ENCODE data around the gene DPP8.

DPP8 gene

DNA sequence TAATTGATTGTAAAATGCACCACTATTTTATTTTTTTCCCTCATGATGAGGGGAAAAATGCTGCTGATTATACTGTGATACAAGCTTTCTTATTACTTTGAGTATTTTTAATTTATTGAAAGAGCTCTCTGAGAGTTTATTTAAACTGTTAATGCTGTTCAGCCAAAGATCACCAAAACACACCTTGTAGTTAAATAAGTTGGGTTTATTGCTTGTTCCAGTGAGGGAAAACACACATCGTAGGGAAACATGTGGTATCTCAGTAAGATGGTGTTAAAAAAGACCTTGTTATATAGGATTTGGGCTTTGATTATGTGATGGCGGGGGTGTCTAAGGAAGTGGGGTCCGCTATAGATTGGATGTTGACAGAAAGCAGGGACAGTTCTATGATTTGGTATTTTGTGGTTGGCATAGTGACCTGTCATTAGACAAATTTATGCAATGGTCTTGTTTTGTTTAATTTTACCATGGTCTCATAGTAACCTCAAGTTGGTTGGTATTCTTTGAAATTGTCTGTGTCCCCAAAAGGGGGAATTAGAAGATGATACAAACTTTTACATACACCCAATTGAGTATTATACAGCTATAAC is 23.8 kb upstream of the DPP8 start:
- no peak for FAIRE-seq
- TF ChIP-seq POLR2A (IDR thresholded peaks at IDR 0.05; ENCODE audit: low read depth, low read length) (no peak), POLR2AphosphoS5 (IDR thresholded peaks at IDR 0.05; ENCODE audit: low read depth, low read length) (no peak), TAF1 (IDR thresholded peaks at IDR 0.05; ENCODE audit: borderline replicate concordance, low read depth, low read length) (no peak)
- DNase-seq (ENCODE audit: insufficient read length), result no peak

DNA sequence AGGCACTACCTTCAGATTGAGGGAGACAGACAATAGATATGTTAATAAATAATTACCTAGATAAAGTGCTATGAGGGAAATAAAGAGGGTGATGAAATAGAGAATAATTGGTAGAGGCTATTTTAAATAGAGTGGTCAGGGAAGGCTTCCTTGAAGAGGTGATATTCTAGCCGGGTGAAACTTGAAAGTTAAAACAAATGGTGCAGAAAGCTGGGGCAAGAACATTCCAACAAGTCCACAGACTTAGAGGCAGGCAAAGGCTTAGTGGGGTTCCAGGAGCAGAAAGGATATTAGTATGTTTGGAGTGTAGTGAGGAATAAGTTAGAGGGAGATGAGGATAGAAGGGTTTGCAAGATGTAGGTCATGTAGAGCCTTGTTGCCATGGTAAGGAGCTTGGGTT is 22.8 kb upstream of the DPP8 start:
- DNase-seq (ENCODE audit: insufficient read length) (no peak), FAIRE-seq (no peak)
- no peak for TF ChIP-seq TAF1 (IDR thresholded peaks at IDR 0.05; ENCODE audit: borderline replicate concordance, low read depth, low read length)

- DNase-seq (ENCODE audit: insufficient read length) (no peak), FAIRE-seq (no peak)
- TF ChIP-seq POLR2AphosphoS5 (IDR thresholded peaks at IDR 0.05; ENCODE audit: low read depth, low read length) (no peak), TAF1 (IDR thresholded peaks at IDR 0.05; ENCODE audit: borderline replicate concordance, low read depth, low read length) (no peak), POLR2A (IDR thresholded peaks at IDR 0.05; ENCODE audit: low read depth, low read length) (no peak)
Measured at GRCh38 chr15:65535192-65535591, 17.7 kb upstream of the DPP8 start.

DNA sequence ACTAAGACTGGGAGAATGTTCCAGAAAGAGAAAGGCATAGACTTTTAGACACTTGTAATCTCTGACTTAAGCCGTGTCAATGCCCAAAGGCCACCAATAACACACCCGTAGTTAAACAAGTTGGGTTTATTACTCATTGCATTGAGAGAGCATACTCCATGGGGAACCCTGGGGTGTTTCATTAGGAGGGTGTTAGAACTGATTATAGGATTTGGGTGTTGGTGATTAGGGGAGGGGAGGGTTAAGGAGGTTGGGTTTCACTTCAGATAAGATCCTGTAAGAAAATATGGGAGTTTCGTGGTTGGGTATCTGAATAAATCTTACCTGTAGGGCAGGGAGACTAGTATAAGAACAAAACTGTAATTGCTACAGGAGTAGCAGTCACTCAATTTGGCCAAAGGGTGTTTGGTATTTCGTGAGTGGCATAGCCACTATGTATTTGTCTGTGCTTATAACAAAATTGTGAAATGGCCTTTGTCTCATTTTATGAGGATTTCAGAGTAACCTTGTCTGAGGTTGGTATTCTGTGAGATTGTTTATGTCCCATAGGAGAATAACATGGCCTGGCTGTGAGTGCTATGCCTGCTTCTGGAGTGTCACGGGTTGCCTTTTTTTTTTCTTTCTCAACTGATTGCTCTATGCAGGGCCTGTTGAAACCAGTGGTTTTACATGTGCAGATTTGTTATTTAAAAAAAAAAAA is 15.7 kb upstream of the DPP8 start:
- DNase-seq (ENCODE audit: insufficient read length), result no peak
- TF ChIP-seq TAF1 (IDR thresholded peaks at IDR 0.05; ENCODE audit: borderline replicate concordance, low read depth, low read length) (no peak), POLR2AphosphoS5 (IDR thresholded peaks at IDR 0.05; ENCODE audit: low read depth, low read length) (no peak), POLR2A (IDR thresholded peaks at IDR 0.05; ENCODE audit: low read depth, low read length) (no peak)
- no peak for FAIRE-seq

DNA sequence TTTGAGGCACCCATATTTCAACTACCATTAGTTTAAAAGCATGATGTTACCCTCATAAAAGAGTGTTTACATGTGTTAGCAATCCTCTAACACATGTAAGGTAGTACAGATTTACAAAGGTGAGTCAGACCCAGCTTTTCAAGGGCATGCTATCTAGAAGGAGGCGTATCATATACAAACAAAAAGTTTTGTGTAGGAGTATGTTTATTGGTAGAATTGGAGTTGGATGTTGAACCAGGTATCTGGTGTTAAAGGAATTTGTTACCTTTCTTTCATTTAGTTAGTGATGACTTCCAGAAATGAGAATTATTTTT is 15.2 kb upstream of the DPP8 start:
- DNase-seq (ENCODE audit: insufficient read length) (no peak), FAIRE-seq (no peak)
- TF ChIP-seq POLR2A (IDR thresholded peaks at IDR 0.05; ENCODE audit: low read depth, low read length), result no peak
- TF ChIP-seq POLR2AphosphoS5 (IDR thresholded peaks at IDR 0.05; ENCODE audit: low read depth, low read length), result no peak
- TF ChIP-seq TAF1 (IDR thresholded peaks at IDR 0.05; ENCODE audit: borderline replicate concordance, low read depth, low read length), result no peak

DNA sequence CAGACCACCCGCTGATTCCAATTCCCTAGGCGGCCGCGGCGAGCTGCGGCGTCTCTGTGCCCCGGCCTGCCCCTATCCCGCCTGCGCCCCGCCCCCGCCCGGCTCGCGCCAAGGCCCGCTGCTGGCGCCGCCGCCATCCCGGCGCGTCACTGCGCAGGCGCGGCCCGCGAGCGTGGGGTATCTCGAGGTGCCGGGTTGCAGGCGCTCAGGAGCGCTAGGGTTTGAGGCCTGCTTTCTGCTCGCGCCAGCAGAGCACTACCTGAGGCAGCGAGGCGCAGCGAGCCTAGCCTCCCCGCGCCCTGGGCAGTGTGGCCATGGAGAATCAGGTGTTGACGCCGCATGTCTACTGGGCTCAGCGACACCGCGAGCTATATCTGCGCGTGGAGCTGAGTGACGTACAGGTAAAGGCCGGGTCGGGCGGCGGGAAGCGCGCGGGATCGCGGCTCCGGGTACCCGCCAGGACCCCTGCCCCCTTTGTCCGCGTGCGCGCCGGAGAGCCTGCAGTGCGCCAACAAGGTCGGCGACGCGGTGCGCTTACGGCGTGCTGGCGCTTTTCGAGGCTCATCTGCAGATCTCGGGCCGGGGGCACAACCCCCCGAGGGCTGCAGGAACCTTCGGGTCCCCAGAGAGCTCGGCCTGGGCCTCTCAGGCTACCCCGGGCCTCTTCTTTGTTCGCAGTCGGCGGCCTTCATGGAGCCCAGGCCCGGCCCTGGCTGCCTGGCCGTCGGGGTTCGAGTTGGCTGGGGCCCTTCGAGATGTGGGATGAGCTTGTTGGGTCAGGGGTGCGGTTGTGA is 13.0 kb upstream of the DPP8 start, which contains the start of gene HACD3:
TSS of gene HACD3 (plus strand) at position 146 of the 794 bp plus-strand sequence. CDS start at position 315, 169 bp downstream.
- no peak; the same call in none of the 2 replicates for TF ChIP-seq TAF1 (IDR thresholded peaks at IDR 0.05; ENCODE audit: borderline replicate concordance, low read depth, low read length)
- TF ChIP-seq POLR2A (IDR thresholded peaks at IDR 0.05; ENCODE audit: low read depth, low read length), result peak; percentile 80; the same call in 1 of the 2 replicates
- peak; percentile 62 for TF ChIP-seq POLR2AphosphoS5 (IDR thresholded peaks at IDR 0.05; ENCODE audit: low read depth, low read length)
- DNase-seq (ENCODE audit: insufficient read length), result peak; percentile 97
- FAIRE-seq, result peak; percentile 90

DNA sequence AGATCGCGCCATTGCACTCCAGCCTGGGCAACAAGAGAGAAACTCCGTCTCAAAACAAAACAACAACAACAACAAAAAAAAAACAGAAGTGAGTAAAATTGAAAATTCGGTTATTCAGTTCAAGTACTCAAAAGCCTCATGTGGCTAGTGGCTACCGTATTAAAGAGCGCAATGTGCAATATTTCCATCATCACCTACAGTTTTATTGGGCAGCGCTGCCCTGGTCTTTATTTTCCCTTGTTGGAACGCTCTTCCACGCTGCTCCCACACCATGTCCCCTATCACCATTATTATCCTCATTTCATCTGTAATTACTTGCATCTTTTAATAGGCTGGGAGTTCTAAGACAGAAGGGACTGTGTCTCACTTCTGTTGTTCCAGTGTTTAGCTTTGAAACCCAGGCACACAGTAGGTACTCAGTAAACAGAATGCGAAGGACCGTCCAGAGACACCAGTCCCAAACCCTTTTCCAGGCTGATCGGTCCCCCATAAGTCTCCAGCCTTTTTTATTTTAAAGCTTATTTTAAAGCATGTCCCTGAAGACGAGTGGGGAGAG is 12.4 kb upstream of the DPP8 start:
- TF ChIP-seq POLR2A (IDR thresholded peaks at IDR 0.05; ENCODE audit: low read depth, low read length) (no peak), TAF1 (IDR thresholded peaks at IDR 0.05; ENCODE audit: borderline replicate concordance, low read depth, low read length) (no peak), POLR2AphosphoS5 (IDR thresholded peaks at IDR 0.05; ENCODE audit: low read depth, low read length) (no peak)
- FAIRE-seq (no peak), DNase-seq (ENCODE audit: insufficient read length) (no peak)

DNA sequence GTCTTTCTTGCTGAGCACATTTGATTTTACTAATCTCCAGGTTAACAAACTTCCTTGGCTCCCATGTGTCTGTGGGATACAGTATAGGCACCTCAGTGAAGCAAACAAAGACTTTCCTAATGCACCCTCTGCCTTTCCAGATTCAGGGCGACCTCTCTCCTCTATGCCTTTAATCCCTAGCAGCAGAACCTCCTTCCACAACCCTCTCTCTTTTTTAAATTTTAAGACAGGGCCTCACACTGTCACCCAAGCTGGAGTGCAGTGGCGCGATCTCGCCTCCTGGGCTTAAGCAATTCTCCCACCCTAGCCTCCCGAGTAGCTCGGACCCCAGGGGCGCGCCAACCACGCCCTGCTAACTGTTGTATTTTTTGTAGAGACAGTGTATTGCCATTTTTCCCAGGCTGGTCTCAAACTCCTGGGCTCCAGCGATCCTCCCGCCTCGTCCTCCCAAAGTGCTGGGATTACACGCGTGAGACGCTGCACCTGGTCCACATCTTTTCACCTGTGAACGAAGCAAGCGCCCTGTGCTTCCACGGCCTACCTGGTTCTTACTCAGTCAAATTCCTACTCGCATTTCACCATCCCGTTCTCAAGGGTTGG is 11.1 kb upstream of the DPP8 start:
- no peak for DNase-seq (ENCODE audit: insufficient read length)
- no peak for FAIRE-seq

DNA sequence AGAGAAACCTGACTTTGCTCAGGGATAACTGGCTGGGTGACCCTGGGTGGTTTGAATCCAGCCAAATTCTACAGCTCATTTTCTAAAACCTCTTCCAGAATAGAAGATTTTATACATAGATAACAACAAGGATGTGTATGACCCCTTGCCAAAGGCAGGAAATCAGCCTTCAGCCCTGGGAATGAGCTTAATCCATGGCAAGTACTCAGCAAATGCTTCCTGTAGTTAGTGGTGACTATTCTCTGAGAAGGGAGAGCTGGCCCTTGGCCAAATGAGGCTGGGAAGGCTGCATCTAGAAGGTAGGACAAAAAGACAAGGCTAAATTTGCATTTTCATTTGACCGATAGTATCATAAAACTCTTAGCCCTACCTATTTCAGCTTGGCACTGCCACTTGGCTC is 8.1 kb upstream of the DPP8 start:
- TF ChIP-seq POLR2AphosphoS5 (IDR thresholded peaks at IDR 0.05; ENCODE audit: low read depth, low read length), result no peak
- DNase-seq (ENCODE audit: insufficient read length) (no peak), FAIRE-seq (no peak)

More for the DNA sequence above, 11.1 kb upstream of the DPP8 start:
- no peak for TF ChIP-seq TAF1 (IDR thresholded peaks at IDR 0.05; ENCODE audit: borderline replicate concordance, low read depth, low read length)
- no peak for TF ChIP-seq POLR2A (IDR thresholded peaks at IDR 0.05; ENCODE audit: low read depth, low read length)
- no peak for TF ChIP-seq POLR2AphosphoS5 (IDR thresholded peaks at IDR 0.05; ENCODE audit: low read depth, low read length)

- no peak for DNase-seq (ENCODE audit: insufficient read length)
- FAIRE-seq, result no peak
- no peak for TF ChIP-seq TAF1 (IDR thresholded peaks at IDR 0.05; ENCODE audit: borderline replicate concordance, low read depth, low read length)
- no peak for TF ChIP-seq POLR2A (IDR thresholded peaks at IDR 0.05; ENCODE audit: low read depth, low read length)
- no peak for TF ChIP-seq POLR2AphosphoS5 (IDR thresholded peaks at IDR 0.05; ENCODE audit: low read depth, low read length)
Measured at GRCh38 chr15:65524226-65524625, 6.7 kb upstream of the DPP8 start.

DNA sequence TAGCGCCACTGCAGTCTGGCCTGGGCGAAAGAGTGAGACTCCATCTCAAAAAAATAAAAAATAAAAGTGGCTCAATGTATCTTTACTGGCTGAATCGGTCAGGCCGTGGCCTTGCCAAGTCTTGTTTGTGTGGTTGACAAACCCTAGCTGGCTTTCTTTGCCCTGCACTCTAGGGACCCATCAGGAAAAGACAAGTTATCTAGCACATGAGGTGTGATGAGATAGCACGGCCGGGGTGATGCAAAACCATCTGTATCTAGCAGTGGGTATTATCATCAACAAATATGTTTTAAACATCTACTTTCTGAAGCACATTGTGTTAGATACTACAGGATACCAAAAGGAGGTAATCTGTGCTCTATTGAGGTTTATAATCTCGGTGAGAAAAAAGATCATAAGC is 3.9 kb upstream of the DPP8 start:
- FAIRE-seq (no peak), DNase-seq (ENCODE audit: insufficient read length) (no peak)
- TF ChIP-seq POLR2AphosphoS5 (IDR thresholded peaks at IDR 0.05; ENCODE audit: low read depth, low read length) (no peak), POLR2A (IDR thresholded peaks at IDR 0.05; ENCODE audit: low read depth, low read length) (no peak), TAF1 (IDR thresholded peaks at IDR 0.05; ENCODE audit: borderline replicate concordance, low read depth, low read length) (no peak)
